Stimulated activated CD8-positive, alpha-beta memory T cell treated with anti-CD3 and anti-CD28 coated beads, Interleukin-12 subunit alpha, Interleukin-12 subunit beta, amount 100 ng/mL, for 1 hour (primary cell): ENCODE data around the gene RFX6.
"Not testable (repeated sequence)": the region's sequence is repeated elsewhere in the genome, so short reads cannot be mapped to it uniquely, and the experiment has no call there.

Source experiments
- DNase-seq: peaks from one replicate; pipeline ENCODE4 v3.0.0-alpha.2; 2020; ENCODE audit warnings: low read depth

The RFX6 gene, protein sequence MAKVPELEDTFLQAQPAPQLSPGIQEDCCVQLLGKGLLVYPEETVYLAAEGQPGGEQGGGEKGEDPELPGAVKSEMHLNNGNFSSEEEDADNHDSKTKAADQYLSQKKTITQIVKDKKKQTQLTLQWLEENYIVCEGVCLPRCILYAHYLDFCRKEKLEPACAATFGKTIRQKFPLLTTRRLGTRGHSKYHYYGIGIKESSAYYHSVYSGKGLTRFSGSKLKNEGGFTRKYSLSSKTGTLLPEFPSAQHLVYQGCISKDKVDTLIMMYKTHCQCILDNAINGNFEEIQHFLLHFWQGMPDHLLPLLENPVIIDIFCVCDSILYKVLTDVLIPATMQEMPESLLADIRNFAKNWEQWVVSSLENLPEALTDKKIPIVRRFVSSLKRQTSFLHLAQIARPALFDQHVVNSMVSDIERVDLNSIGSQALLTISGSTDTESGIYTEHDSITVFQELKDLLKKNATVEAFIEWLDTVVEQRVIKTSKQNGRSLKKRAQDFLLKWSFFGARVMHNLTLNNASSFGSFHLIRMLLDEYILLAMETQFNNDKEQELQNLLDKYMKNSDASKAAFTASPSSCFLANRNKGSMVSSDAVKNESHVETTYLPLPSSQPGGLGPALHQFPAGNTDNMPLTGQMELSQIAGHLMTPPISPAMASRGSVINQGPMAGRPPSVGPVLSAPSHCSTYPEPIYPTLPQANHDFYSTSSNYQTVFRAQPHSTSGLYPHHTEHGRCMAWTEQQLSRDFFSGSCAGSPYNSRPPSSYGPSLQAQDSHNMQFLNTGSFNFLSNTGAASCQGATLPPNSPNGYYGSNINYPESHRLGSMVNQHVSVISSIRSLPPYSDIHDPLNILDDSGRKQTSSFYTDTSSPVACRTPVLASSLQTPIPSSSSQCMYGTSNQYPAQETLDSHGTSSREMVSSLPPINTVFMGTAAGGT

DNA sequence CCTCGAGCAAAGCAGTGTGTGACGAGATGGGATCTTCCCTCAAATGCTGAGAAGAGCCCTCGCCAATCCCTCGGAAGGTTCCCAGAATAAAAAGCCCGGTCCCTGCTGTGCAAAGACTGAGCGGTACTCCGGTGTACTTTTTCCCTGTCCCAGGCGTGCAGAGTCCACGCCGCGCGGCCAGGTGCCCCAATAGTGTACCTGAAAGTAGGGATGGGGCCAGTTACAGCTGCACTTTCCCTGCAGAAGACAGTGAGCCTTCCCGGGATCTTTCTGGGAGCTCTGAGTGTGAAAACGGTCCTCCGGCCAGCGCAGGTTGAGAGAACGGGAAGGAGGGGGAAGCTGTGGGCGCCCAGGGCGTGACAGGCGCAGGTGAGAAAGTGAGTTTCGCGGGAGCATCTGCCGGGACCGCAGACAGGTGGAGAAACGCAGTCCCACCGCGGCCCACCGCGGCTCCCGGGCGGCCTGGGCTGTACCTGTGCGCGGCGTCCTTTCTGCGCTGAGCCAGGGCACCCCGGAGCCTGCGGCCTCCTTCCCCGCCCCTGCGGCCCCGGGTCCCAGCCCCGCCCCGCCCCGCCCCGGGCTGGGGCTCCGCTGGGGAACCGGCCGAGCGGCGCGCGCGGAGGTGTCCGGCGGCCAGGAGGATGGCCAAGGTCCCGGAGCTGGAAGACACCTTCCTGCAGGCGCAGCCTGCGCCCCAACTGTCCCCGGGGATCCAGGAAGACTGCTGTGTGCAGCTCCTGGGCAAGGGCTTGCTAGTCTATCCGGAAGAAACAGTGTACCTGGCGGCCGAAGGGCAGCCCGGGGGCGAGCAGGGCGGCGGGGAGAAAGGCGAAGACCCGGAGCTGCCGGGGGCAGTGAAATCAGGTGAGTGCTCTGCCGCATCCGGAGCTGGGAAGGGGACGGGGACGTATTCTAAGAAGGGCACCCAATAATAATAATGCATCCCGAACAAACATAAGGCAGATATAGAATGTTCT, at the start of gene RFX6:
RFX6 (plus strand) TSS at position 608 of the 977 bp plus-strand sequence; CDS start at position 642, 34 bp downstream.
- DNase-seq, result no peak

DNA sequence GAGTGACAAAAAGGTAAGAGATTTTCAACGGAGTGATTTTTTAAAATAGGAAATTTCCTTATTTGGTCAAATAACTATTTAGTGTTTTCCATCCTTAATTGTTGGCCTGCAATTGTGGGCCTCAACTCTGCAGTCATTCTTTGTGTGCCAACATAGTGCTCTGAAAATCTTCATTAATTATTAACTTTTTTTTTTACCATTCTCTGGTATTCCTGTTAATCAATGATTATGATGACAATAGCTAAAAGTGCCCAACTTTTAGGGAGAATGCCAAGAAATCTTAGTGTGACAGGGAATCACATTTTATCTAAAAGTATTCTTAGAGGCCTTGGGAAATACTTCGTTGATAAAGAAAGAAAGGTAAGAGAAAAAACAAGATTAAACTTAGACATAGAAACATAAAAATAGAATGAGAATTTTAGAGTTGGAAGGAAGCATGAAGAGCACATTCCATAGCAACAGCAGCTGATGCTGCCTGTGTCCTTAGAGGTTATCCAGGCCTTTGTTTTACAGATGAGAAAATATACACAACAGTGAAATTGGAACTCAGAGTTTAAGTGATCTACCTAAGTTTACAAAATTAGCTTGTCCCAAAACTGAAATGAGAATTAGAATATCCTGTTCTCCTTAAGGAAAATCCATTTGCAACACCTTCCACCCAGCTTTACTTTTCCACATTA, 49.3 kb upstream of the RFX6 start:
- no peak for DNase-seq

DNA sequence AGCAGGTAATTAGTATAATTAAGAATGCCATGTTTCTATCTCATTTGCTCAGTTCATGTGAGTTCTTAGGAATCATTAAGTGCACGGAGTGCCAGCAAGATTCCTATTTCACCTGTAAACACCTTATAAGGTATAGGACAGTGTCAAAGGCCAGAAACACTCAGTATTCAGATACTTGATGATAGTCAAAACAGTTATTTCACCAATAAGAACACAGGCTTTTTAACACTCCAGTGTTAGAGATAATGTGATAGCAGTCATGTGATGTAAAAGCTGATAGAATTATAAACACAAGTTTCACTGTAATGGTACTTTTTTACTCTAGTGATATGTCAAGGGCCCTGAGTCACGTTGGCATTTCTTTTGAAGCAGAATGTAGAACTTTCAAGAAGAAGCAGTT, 48.1 kb upstream of the RFX6 start, which contains the start of gene GPRC6A:
GPRC6A (minus strand) TSS at position 101 of the 400 bp plus-strand sequence; CDS start at position 31, 70 bp downstream.
- DNase-seq, result no peak

DNA sequence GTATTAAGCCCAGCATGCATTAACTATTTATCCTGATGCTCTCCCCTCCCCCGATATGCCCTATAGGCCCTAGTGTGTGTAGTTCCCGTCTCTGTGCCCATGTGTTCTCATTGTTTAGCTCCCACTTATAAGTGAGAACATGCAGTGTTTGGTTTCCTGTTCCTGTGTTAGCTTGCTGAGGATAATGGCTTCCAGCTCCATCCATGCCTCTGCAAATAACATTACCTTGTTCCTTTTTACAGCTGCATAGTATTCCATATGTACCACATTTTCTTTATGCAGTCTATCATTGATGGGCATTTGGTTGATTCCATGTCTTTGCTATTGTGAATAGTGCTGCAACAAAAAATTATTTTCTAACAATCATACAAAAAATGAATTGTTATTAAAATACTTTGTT, 42.5 kb upstream of the RFX6 start:
- not testable (repeated sequence) for DNase-seq

DNA sequence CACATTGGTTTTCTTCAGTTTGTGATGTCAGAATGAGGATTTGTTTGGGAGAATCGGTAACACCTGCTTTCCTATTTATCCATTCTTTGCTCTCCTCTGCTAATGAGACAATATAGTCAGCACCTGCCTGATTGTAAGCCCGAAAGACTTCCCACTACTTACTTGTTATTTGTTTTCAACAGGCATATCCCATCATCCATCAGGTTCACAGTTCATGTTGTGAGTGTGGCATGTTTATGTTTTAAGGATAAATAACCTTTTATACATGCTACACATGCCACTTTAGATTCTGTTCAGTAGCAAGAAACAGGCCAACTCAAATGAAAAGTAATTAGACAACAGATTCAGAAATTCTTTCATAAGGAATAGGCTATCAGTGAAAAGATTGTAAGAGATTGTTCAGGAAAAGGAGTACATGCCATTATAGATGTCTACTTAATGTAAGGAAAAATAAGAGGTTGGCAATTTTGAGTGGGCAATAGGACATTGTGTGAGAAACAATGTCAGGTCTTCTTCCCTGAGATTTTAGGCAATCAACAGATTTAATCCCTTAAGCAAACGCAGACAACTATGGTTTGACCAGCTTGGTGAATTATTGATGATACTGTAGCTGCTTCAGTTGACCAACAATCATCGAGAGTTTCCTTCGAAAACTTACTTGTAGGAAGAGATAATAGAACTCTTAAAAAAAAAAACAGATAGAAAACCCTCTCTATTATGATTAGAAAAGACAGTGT, 40.3 kb upstream of the RFX6 start:
- no peak for DNase-seq

DNA sequence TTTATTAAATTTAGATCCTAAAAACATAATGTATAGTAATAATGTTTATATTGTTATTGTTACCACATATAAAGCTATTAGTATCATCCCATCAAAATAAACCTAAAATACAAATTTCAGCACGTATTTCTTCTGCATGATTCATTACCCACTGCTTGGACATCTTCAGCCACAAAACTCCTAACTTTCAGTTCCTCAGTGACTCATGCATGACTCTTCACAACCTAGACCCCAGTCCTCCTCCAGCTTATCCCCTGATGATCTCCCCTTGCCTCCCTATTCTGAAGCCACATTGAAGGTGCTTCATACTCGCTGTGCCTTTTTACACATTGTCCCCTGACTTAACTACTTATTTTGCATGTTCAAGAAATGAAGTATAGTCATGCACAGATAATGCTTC, 37.0 kb upstream of the RFX6 start:
- DNase-seq, result no peak

DNA sequence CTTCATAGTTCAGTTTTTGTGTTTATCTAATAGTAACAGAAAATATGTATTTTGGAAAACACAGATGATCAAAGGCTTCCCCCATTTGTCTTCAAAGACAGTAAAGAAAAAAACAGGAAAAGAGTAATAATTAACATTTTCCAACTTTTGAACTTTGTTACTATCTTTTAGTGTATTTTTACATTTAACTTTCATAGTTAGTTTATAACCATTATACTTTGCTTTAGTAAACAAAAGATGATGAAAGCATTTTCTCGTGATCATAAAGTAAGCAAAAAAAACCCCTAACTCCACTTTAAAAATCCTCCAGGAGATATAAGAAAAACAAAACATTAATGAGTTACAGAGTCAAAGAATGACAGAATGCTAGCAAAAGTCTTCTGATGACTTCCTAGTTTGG, 34.6 kb upstream of the RFX6 start:
- DNase-seq, result no peak

DNA sequence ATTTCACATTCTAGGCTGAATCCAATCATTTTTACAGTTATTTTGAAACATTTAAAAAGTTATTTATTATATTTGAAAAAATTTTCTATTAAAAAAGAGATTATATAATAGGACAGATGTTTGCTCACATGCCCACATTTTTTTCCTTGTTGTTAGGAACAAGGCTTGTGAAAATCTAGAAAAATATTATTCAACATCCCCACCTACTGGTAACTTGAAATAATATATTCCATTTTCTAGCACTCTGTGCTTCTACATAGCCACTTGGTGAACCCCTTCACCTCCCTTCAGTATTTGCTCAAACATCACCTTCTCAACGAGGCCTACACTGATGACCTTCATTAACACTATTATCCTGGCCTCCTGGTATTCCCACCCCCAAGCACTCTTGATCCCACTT, 29.8 kb upstream of the RFX6 start:
- DNase-seq, result no peak

DNA sequence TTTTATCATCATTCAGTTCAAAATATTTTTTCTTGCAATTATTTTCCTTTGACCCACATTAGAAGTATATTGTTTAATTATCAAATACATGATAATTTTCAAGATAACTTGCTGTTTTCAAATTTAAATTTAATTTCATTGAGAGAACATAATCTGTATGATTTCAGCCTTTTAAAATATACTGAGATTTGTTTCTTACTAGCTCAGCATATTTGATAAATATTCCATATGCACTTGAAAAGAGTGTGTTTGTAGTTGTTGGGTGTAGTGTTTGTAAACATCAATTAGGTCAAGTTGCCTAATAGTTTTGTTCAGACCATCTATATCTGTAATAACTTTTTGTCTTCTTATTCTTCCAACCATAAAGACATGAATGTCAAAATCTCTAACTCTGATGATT, 19.0 kb upstream of the RFX6 start:
- DNase-seq, result no peak

DNA sequence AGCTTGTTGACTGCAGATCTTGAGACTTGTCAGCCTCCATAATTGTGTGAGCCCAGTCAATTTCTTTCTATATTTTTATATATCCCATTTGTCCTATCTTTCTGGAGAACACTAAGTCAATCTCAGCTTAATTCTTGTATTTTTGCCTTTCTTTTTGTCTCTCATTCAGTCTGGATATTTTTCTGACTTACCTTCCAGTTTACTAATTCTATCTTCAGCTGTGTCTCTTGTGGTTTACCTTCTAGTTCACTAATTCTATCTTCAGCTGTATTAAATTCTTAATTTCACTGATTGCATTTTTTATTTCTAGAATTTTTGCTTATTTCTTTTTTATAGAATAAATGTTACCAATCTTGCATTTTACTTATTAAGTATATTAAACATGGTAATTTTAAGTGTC, 17.8 kb upstream of the RFX6 start:
- no peak for DNase-seq

DNA sequence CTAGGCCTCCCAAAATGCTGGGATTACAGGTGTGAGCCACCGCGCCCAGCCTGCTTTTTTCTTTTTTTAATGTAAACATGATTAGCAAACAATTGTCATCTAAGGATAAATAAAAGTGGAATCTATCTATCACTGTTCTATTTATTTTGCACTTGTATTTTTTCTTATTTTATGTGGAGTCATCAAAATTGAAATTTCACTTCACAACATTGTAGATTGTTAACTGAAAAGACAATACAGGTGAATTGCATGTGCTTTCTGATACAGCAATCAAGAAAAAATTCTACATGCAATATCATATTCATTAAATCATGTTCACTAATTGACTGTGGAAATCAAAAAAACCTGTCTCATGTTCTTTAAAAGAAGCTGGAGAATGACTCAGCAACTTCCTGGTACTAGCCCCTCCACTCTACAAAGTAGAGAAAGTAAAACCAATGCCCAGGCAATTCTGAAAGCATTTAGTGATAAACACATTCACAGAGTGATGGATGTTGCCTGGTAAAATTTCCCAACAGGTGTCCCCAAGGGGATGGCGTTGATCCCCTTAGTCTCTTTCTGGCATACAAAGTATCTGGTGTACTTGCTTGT, 10.7 kb upstream of the RFX6 start:
- no peak for DNase-seq

DNA sequence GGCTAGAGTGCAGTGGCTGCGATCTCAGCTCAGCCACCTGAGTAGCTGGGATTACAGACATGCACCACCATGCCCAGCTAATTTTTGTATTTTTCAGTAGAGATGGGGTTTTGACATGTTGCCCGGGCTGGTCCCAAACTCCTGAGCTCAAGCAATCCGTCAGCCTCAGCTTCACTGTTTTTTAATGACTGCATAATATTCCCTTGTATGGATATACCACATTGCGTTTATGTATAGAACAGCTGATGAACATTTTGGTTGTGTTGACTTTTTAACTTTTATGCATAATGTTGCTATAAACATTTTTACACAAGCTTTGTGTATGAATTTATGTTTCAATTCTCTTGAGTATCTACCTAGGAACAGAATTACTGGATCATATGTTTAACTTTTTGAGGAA, 4.3 kb upstream of the RFX6 start:
- no peak for DNase-seq

DNA sequence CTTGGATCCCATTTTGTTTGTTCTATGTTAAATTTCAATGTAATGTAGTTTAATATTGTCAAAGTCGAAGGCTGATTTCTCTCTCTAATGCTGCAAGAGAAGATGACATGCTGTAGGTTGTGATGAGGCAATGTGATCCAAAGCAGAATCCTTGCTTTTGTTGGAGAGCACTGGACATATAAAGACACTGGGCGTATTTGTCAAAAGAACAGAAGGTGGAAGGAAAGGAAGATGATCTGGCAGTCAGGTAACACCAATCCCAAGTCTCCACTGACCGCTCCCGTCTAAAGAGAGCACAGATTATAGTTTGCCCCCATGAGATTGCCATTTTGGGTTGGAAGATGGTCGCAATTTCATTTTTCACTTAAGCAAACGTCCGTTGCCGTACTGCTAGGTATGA, 935 bp upstream of the RFX6 start:
- DNase-seq, result no peak

DNA sequence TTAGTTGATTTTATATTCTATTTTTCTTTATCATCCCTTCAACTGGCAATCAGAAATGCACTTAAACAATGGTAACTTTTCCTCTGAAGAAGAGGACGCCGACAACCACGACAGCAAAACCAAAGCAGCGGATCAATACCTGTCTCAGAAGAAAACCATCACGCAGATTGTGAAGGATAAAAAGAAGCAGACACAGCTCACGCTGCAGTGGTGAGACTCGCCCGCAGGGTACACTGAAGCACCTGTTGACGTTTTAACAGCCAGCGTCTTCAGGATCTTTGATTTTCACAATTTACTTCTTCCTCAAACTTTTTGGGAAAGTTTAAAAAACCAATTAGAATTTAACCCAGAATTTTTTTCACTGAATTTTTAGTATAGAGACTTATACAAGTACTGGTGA, 701 bp downstream of the RFX6 start:
- no peak for DNase-seq

DNA sequence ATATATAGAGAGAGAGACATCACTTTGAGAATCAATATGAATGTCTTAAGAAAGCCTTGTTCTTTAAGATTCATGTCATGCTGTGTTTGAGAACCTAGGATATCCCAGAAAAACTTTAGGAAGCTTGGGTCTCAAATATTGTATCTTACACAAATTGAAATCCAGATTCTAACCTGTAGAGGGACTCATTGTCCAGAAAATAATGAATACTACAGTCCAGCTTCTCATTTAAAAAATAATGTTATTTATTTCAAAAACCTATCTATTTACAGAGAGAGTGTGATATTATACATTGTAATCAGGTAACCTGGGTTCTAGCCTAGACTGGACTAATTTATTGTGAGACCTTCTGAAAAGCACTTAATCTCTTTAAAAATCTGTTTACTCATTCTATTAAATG, 4.2 kb downstream of the RFX6 start:
- DNase-seq, result no peak

DNA sequence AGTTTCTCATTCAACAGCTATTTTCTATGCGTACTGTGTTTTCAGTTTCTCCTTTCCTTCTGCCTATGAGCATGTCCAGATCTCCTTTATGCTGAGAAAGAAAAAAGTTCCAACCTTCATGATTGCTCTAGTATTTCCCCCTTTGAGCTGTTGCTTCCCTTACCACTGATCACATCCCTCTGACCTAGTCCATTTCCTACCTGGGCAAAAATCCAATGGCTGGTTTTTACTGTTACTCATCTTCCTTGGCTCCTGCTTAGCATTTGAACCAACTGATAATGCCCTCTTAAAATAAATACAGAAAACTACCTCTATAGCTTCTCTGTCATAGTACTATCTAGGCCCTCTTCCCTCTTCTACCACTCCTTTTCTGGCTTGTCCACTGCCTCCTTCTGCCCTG, 6.0 kb downstream of the RFX6 start:
- DNase-seq, result no peak

DNA sequence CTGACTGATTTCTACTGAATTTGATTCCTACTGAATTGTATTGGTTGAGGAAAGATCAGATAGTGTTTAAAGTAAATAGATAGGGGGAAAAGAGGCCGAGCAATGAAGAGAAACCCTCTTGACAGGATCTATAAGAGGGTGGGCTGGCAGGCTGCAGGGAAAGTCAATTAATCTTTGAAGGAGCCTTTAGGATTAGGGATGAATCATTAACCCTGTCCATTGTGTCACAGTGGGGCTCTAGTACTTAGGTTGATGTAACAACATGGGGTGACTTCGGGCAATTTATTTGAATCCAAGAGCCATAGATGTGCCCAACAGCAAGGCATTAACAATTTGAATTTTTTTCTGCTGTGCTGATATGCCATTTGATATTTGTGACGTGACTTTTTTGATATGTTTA, 7.5 kb downstream of the RFX6 start:
- no peak for DNase-seq

DNA sequence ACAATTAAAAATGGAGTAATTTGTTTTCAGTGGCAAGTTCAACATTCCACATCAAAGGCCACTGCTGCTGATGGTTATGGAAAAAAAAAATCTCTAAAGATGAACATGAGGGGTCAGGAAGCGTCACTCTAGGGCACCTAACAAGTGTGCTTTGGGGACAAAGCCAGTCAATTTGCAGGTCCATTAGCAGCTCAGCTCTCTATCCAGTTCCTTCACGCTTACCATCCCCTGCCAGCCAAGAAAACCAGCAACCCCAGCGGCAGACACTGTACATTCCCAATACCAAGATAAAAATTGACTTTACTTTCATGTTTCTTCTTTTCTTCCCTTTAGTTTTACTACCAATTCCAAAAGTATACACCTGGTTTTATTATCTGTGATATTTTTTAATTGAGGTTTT, 10.1 kb downstream of the RFX6 start:
- no peak for DNase-seq

DNA sequence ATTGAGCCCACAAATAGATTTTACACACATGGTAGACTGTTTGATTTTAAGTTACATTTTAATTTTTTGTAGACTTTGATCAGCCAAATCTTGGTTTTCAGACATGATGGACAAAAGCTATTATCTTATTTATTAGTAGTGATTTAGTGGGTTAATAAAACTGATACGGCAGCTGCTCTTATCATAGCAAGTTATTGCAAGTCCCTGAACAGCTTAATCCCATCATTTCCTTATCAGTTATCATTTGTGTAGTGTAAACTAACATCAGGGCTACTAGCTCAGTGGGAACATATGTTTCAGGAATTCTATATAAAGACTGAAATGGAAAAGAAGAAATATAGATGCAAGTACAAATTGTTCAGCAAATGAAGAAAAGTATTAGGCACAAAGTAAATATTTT, 10.9 kb downstream of the RFX6 start:
- no peak for DNase-seq

DNA sequence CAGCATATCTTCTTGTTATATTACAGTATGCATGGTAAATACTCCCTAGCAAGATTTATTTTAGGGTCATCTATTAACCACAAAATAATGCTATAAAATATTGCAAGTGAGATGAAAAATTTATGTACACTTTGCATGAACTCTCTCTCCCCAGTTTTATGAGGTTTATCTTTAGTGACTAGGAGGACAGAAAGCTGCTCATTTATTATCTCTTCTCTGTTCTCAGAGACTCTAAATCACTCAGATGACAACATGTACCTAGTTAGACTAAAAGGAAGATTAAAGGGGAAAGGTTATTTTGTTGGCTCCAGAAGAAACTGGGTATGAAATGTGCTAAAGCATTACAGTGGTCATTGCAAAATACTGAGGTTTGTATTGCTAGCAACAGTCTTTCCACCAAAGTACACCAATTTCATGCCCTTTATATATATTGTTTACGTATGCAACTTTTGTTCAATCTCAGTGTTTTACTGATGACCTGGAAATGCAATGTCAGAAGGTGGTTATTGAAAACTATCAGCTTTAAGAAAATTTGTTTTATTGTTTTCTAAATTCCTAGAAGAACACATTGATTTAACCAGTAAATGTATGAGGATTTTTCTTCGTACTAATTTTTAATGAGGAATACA, 11.8 kb downstream of the RFX6 start:
- no peak for DNase-seq
